ENCODE measurements around the gene HLA-E.

DNA sequence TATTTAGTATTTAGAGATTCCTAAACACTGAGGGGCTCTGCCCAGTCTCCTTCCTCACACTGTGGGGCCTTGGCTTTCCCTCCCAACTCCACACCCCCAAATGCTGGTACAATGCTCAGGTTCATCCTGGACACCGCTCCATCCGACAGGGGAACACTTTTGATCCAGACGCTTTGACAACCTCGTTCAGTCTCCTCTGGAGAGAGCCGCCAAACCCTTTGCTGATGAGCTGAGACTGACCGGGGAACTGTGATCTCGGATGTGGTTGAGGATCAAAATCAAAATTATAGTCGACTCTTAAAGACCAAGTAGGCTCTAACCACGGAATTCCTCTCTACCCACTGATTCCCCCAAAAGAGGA lies 38.8 kb upstream of the HLA-E start:
- TF ChIP-seq, protein P1, sequence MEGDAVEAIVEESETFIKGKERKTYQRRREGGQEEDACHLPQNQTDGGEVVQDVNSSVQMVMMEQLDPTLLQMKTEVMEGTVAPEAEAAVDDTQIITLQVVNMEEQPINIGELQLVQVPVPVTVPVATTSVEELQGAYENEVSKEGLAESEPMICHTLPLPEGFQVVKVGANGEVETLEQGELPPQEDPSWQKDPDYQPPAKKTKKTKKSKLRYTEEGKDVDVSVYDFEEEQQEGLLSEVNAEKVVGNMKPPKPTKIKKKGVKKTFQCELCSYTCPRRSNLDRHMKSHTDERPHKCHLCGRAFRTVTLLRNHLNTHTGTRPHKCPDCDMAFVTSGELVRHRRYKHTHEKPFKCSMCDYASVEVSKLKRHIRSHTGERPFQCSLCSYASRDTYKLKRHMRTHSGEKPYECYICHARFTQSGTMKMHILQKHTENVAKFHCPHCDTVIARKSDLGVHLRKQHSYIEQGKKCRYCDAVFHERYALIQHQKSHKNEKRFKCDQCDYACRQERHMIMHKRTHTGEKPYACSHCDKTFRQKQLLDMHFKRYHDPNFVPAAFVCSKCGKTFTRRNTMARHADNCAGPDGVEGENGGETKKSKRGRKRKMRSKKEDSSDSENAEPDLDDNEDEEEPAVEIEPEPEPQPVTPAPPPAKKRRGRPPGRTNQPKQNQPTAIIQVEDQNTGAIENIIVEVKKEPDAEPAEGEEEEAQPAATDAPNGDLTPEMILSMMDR (conservative IDR thresholded peaks at IDR 0.05 in 1 of 2, IDR thresholded peaks at IDR 0.05 in 1 of 2; ENCODE audit: extremely low read depth in 1 of 2, insufficient read depth in 1 of 2, low read depth in 1 of 2, low read length in 2 of 2), result no peak
- TF ChIP-seq EZH2 (IDR thresholded peaks at IDR 0.05; ENCODE audit: borderline replicate concordance, low read length), result peak; percentile 26
